ENCODE measurements around the gene TAF13. TPM values are rescaled to one million over a fixed set of nuclear protein-coding genes. Genes with fewer than 3 reads are reported as not detected.
A peak's percentile ranks its signal among the peaks of the same experiment; 100 is the strongest.
"Not testable (repeated sequence)": the region's sequence is repeated elsewhere in the genome, so short reads cannot be mapped to it uniquely, and the experiment has no call there.

Gene TAF13
- total RNA-seq, 2 donors from 2014 or later = 18.3 to 27.4 TPM

DNA sequence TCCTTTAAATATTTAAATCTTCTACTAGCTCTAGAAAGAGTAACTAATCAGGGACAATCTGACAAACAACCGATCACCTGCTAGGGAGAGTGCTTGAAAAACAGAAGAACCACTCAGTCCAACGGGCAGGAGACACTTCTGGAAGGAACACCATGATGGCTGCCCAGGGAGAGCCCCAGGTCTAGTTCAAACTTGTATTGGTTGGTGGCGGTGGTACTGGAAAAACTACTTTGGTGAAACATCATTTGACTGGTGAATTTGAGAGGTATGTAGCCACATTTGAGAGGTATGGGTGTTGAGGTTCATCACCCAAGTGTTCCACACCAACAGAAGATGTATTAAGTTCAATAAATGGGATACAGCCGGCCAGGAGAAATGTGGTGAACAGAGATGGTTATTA, 29.1 kb downstream of the TAF13 start:
- no peaks in the 10 kb centered on the region for H3K9me3 Mint-ChIP-seq
- H3K36me3 Mint-ChIP-seq (ENCODE audit: low read depth) = no peaks in the 10 kb centered on the region
- H3K27me3 Mint-ChIP-seq = no peaks in the 10 kb centered on the region
- no peak overlapping the region for H3K27ac Mint-ChIP-seq
- ATAC-seq (replicated peaks) = no peak
- no peak overlapping the region for H3K4me3 Mint-ChIP-seq
- H3K4me1 Mint-ChIP-seq = no peaks in the 10 kb centered on the region

DNA sequence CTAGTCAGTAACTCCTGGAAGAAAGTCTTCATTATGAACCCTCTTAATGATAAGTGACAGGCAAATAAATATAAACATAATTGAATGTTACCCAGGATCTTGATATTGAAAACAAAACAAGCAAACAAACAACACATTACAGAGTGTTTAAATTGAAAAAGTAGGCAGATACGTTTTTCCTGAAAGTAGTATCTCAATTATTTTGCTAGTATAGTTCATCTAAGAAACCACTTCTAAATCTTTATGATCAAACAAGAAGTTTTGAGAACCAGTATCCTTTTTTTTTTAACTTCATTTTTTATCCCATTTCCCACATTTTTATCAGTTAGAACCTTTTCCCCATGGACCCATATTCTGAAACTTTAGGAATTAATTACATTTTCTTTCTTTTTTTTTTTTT, 30.2 kb downstream of the TAF13 start:
- Mint-ChIP-seq H3K36me3 (ENCODE audit: low read depth) (no peaks in the 10 kb centered on the region), H3K27me3 (no peaks in the 10 kb centered on the region), H3K4me3 (no peak overlapping the region), H3K9me3 (no peaks in the 10 kb centered on the region), H3K4me1 (no peaks in the 10 kb centered on the region), H3K27ac (no peak overlapping the region)
- ATAC-seq (replicated peaks) = no peak

DNA sequence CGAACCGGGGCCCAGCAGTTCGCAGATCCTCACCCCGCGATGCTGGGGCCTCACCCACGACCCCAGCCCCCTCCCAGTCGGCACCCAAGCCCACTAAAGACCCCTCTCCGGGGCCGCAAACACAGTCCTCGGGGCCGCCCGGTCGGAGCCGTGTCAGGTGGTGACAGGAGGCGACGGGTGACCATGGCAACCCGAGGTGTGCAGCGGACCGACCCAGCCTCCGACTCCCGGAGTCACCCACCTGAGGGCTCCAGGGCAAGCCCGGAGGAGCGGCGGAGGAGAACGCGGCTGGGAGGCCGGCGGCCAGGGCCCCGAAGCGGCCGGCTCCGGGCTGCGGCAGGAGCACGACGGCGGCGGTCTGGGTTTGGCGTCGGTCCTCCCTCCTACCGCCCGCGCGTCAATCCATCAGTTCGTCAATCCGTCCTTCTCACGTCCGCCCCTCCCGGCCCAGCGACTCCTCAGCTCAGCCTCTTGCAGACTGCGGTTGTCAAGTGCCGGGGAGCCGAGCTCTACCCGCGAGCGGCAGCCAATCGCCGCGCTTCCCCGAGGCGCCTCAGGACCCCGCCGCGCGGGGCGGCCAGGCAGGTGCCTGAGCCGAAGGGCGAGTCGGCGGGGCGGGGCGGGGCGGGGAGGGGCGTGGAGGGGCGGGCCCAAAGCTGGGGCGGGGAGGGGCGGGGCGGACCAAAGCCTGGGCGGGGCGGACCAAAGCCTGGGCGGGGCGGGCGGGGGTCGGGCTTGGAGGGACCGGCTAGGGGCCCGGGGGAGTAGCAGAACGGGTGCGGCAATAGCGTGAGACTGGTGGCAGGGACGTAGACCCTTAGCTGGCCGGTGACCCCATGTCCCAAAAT, 34.0 kb downstream of the TAF13 start, which contains the start of gene WDR47:
Gene WDR47 (minus strand): TSS at position 482 of the 848 bp plus-strand sequence. CDS start 18,590 bp downstream, outside the sequence.
- peak; percentile 98 for ATAC-seq (replicated peaks)
- Mint-ChIP-seq H3K27ac (peak within 1 kb of the TSS; percentile 78), H3K27me3 (no peaks in the 10 kb centered on the region), H3K4me1 (no peaks in the 10 kb centered on the region), H3K9me3 (no peaks in the 10 kb centered on the region), H3K36me3 (ENCODE audit: low read depth) (no peaks in the 10 kb centered on the region), H3K4me3 (peak within 1 kb of the TSS; percentile 81)

DNA sequence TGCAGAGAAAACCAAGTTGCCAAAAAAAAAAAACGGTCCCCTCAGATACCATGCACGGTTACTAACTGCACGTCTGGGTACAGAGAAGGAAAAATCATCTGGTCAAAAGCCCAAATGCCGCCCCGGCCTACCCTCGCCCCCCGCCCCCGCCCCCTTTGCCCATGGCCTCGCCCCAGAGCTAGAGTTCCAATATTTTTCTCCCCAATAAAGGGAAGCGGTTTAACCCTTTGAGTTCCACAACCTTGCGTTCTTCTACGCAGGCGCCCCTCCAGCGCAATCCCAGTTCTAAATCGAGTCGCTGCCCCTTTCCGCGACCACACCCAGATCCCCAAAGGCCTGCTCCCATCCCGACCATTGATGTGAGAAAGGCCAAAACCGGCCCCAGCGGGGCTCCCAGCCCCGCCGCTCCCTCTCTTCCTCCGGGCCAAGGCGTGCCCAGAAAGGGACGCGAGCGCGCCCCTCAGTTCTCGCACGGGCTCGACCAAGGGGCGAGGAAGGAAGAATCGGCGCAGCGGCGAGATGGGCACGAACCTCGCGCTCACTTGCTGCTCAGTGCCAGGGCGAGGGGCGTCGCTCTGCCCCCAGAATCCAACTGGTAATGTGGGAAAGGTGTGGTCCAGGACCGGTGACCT, 34.7 kb downstream of the TAF13 start:
- H3K4me1 Mint-ChIP-seq = no peaks in the 10 kb centered on the region

DNA sequence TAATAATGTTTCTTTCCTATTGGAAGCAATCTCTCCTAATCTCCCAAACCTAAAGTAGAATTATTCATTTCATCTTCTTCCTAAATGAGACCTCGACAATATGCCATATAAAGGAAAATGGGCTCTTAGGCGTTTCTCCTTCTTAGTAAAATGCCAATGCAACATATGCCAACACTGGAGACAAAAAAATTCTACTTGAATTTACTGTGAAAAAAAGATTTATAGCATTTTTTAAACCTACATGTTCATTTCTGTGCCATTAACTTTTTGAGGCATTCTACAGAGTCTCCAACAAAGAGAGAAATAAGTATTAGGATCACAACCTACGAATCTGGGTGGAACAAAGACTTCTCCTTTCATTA, 35.2 kb downstream of the TAF13 start:
- Mint-ChIP-seq H3K9me3 (no peaks in the 10 kb centered on the region), H3K36me3 (ENCODE audit: low read depth) (no peaks in the 10 kb centered on the region), H3K4me3 (peak overlapping the region; percentile 81), H3K4me1 (no peaks in the 10 kb centered on the region), H3K27me3 (no peaks in the 10 kb centered on the region), H3K27ac (peak overlapping the region; percentile 78)
- ATAC-seq (replicated peaks) = no peak

More for the DNA sequence above, 34.7 kb downstream of the TAF13 start:
- Mint-ChIP-seq H3K4me3 (peak overlapping the region; percentile 81), H3K9me3 (no peaks in the 10 kb centered on the region), H3K27ac (peak overlapping the region; percentile 78), H3K36me3 (ENCODE audit: low read depth) (no peaks in the 10 kb centered on the region), H3K27me3 (no peaks in the 10 kb centered on the region)
- ATAC-seq (replicated peaks) = peak; percentile 20

DNA sequence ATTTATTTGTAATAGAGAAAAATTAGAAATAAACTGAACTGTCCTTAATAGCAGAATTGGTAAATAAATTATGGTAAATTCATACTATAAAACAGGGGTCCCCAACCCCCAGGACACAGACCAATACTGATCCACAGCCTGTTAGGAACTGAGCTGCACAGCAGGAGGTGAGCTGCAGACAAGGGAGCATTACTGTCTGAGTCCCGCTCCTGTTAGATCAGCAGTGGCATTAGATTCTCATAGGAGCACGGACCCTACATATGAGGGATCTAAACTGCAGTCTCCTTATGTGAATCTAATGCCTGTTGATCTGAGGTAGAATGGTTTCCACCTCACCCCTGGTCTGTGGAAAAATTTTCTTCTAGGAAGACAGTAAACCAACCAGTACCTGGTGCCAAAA, 41.4 kb downstream of the TAF13 start:
- ATAC-seq (replicated peaks) = no peak
- Mint-ChIP-seq H3K4me3 (no peak overlapping the region), H3K27ac (no peak overlapping the region), H3K9me3 (no peaks in the 10 kb centered on the region), H3K27me3 (no peaks in the 10 kb centered on the region), H3K4me1 (no peaks in the 10 kb centered on the region), H3K36me3 (ENCODE audit: low read depth) (no peaks in the 10 kb centered on the region)

DNA sequence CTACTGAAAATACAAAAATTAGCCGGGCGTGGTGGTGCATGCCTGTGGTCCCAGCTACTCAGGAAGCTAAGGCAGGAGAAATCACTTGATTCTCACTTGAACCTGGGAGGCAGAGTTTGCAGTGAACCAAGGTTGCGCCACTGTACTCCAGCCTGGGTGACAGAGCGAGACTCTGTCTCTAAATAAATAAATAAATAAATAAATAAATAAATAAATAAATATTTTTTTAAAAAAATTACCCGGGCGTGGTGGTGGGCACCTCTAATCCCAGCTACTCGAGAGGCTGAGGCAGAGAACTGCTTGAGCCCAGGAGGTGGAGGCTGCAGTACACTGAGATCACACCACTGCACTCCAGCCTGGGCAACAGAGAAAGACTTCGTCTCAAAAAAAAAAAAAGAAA, 46.3 kb downstream of the TAF13 start:
- not testable (repeated sequence) for H3K4me3 Mint-ChIP-seq; H3K36me3 Mint-ChIP-seq (ENCODE audit: low read depth); H3K27me3 Mint-ChIP-seq; H3K4me1 Mint-ChIP-seq; H3K9me3 Mint-ChIP-seq; H3K27ac Mint-ChIP-seq; ATAC-seq (replicated peaks)

DNA sequence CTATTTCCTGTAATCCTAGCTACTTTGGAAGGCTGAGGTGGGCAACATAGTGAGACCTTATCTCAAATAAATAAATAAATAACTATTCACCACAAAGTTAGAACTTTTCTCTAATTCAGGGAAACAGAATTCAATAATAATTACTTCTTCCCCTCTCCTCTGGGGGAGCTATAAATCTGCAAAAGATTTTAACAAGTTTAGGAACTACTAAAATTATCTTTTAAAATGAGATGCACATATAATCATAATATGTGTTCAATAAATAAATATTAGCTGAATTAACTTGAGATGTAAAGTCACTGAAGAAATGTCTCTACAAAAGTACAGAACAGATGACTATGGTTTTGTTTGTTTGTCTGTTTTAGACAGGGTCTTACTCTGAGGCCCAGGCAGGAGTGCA, 48.0 kb downstream of the TAF13 start:
- Mint-ChIP-seq H3K36me3 (ENCODE audit: low read depth) (no peaks in the 10 kb centered on the region), H3K9me3 (no peaks in the 10 kb centered on the region), H3K27ac (no peak overlapping the region), H3K27me3 (no peaks in the 10 kb centered on the region), H3K4me3 (no peak overlapping the region), H3K4me1 (no peaks in the 10 kb centered on the region)
- ATAC-seq (replicated peaks) = no peak

DNA sequence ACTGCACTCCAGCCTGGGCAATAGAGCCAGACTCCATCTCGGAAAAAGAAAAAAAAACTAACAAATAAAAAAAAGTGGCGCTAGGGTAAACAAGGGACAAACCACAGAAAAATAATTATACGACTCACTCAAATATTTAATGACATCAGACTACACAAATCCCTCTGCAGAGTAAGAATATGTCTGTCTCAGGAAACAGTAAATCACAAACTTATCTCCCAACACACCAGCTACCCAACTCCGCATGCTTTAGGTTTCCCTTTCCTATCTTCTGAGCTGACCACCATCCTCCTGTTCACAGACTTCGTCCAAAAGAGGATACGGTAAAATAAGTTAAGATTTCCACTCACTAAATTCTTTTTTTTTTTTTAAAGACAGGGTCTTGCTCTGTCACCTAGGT, 50.1 kb downstream of the TAF13 start:
- Mint-ChIP-seq H3K9me3 (no peaks in the 10 kb centered on the region), H3K27ac (no peak overlapping the region), H3K4me3 (no peak overlapping the region), H3K27me3 (no peaks in the 10 kb centered on the region), H3K36me3 (ENCODE audit: low read depth) (peaks cover 14% of the 10 kb centered on the region), H3K4me1 (no peaks in the 10 kb centered on the region)
- ATAC-seq (replicated peaks) = no peak

DNA sequence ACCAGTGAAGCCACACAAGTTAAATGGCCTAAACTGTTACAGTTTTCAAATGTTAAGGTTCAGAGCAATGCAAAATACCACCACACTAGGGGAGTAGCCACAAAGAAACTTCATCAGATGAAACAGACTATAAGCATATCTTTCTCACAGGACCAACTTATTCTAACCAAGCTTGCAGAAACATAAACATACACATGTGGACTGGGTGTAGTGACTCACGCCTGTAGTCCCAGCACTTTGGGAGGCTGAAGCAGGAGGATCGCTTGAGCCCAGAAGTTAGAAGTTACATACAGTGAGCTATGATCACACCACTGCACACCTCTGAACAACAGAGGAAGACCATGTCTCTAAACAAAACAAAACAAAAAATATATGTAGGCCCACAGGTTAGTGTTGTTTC, 51.2 kb downstream of the TAF13 start:
- H3K27me3 Mint-ChIP-seq = no peaks in the 10 kb centered on the region
- H3K27ac Mint-ChIP-seq = no peak overlapping the region
- H3K9me3 Mint-ChIP-seq = no peaks in the 10 kb centered on the region
- ATAC-seq (replicated peaks) = no peak
- peaks cover 17% of the 10 kb centered on the region for H3K36me3 Mint-ChIP-seq (ENCODE audit: low read depth)
- H3K4me1 Mint-ChIP-seq = no peaks in the 10 kb centered on the region
- no peak overlapping the region for H3K4me3 Mint-ChIP-seq

DNA sequence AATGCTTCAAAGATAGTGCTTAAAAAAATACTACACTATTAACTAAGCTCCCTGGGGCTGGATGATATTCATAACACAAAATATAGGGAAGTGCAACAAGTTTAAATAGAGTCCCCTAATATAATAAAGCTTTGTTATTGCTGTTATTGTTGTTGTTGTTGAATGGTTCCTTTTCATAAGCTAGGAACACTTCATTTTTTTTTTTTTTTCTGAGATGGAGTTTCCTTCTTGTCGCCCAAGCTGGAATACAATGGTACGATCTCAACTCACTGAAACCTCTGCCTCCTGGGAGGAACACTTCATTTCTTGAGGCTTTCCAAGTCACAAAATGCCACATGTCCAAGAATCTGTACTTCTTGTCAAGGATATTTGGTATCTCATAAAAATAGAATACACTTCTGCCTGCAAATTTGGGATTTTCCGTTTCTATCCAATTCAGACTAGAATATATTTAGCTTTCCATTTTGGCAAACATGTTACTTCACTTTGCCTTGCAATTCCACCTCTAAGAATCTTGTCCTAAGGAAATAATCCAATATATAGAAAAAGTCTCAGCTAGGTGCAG, 55.0 kb downstream of the TAF13 start:
- H3K9me3 Mint-ChIP-seq = no peaks in the 10 kb centered on the region
- peaks cover 34% of the 10 kb centered on the region for H3K36me3 Mint-ChIP-seq (ENCODE audit: low read depth)
- H3K27me3 Mint-ChIP-seq = no peaks in the 10 kb centered on the region
- no peak for ATAC-seq (replicated peaks)
- H3K4me1 Mint-ChIP-seq = no peaks in the 10 kb centered on the region
- H3K4me3 Mint-ChIP-seq = no peak overlapping the region
- no peak overlapping the region for H3K27ac Mint-ChIP-seq

DNA sequence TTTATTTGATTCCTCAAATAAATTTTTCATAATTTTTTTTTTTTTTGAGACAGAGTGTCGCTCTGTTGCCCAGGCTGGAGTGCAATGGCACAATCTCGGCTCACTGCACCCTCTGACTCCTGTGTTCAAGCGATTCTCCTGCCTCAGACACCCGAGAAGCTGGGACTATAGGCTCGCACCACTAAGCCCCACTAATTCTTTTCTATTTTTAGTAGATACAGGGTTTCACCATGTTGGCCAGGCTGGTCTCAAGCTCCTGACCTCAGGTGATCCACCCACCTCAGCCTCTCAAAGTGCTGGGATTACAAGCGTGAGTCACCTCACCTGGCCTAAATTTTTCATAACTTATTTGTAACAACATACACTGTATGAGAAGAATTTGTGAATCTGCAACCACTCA, 58.1 kb downstream of the TAF13 start:
- not testable (repeated sequence) for H3K9me3 Mint-ChIP-seq; H3K27ac Mint-ChIP-seq; H3K4me1 Mint-ChIP-seq; H3K4me3 Mint-ChIP-seq; H3K27me3 Mint-ChIP-seq; ATAC-seq (replicated peaks)
- H3K36me3 Mint-ChIP-seq (ENCODE audit: low read depth) = peaks cover 52% of the 10 kb centered on the region

DNA sequence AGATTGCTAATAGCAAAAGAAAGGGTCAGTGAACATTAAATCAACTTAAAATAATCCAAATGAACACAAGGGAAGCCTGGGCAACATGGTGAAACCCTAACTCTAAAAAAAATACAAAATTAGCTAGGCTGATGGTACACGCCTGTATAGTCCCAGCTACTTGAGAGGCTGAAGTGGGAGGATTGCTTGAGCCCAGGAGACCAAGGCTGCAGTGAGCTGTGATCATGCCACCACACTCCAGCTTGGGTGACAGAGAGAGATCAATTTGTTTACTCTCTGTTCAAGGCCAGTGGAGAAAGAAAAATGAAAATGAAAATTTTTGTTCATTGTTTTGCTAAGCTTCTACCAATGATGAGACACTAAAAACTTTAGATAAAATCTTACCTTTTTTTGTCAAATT, 58.7 kb downstream of the TAF13 start:
- ATAC-seq (replicated peaks) = no peak
- Mint-ChIP-seq H3K9me3 (no peaks in the 10 kb centered on the region), H3K36me3 (ENCODE audit: low read depth) (peaks cover 48% of the 10 kb centered on the region), H3K27me3 (no peaks in the 10 kb centered on the region), H3K4me3 (no peak overlapping the region), H3K4me1 (no peaks in the 10 kb centered on the region), H3K27ac (no peak overlapping the region)
